ENCODE results near the gene PPP2R1B.
"Not testable (repeated sequence)": the region's sequence is repeated elsewhere in the genome, so short reads cannot be mapped to it uniquely, and the experiment has no call there.

The PPP2R1B gene

DNA sequence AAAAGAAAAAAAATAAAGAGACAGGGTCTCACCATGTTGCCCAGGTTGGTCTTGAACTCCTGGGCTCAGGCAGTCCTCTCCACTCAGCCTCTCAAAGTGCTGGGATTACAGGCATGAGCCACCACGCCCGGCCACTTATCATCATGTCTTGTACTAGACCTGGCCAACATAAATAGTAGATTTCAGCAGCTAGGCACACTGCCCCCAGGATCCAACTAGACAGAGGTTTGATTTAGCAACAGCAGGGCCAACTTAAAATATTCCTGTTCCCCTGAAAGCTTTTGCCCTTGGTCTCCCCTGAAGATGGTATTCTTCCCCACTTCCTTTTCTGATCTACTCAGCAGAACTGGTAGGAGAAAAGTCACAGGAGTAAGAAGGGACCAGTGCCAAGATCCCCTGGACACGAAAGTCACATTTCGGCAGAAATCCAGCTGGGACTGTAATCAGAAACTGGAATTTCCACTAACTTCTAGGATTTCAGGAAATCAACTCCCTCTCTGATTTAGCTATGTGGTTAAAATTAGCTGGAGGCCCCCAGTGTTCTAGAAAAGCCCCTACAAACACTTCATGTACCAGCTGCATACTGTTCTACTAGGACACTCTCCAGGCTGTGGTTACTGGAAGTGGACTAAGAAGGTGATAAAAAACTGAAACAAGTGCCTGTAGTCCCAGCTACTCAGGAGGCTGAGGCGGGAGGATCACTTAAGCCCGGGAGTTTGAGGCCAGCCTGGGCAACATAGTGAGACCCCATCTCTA is 8.9 kb upstream of the PPP2R1B start:
- DNase-seq (ENCODE audit: low spot score), result no peak
- H3K36me3 Mint-ChIP-seq (ENCODE audit: low read depth), result no peaks in the 10 kb centered on the region
- H3K27me3 Mint-ChIP-seq (ENCODE audit: low read depth), result no peaks in the 10 kb centered on the region
- H3K4me3 Mint-ChIP-seq, result no peak overlapping the region
- no peaks in the 10 kb centered on the region for H3K4me1 Mint-ChIP-seq (ENCODE audit: low read depth)
- H3K9me3 Mint-ChIP-seq, result no peaks in the 10 kb centered on the region
- no peak overlapping the region for H3K27ac Mint-ChIP-seq

DNA sequence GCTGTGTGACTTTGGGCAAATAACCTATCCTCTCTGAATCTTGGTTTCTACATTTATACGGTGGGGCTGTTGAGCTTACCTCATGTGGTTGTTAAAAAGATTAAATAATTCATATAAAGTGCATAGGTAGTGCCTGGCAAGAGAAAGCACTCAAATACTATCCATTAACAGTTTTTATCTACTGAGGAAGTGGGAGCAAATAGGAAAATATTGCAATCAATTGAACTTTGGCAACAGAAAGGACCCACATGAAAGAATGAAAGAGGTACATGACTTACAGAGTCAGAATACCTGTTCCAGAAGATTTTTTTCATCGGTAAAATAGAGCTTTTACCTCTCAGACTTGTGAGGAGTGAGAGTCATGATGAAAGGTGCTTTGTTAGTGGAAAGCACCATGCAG is 6.3 kb upstream of the PPP2R1B start:
- no peaks in the 10 kb centered on the region for H3K36me3 Mint-ChIP-seq (ENCODE audit: low read depth)
- H3K9me3 Mint-ChIP-seq, result no peaks in the 10 kb centered on the region
- no peak overlapping the region for H3K4me3 Mint-ChIP-seq
- H3K4me1 Mint-ChIP-seq (ENCODE audit: low read depth), result no peaks in the 10 kb centered on the region
- no peak overlapping the region for H3K27ac Mint-ChIP-seq
- DNase-seq (ENCODE audit: low spot score), result no peak
- no peaks in the 10 kb centered on the region for H3K27me3 Mint-ChIP-seq (ENCODE audit: low read depth)

DNA sequence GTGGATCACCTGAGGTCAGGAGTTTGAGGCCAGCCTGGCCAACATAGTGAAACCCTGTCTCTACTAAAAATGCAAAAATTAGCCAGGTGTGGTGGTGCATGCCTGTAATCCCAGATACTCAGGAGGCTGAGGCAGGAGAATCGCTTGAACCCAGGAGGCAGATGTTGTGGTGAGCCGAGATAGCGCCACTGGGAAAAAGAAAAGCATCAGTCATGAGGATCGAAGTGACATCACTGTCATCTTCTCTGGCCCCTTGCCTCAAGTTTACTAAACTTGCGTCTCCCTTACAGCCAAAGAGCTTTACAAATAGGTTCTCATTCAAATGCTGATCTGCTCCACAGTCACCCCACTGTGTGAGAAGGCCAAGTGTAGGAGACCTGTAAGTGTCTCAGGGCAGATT is 5.0 kb upstream of the PPP2R1B start:
- H3K9me3 Mint-ChIP-seq; H3K27ac Mint-ChIP-seq; H3K36me3 Mint-ChIP-seq (ENCODE audit: low read depth); H3K27me3 Mint-ChIP-seq (ENCODE audit: low read depth); H3K4me3 Mint-ChIP-seq; H3K4me1 Mint-ChIP-seq (ENCODE audit: low read depth); DNase-seq (ENCODE audit: low spot score): not testable (repeated sequence)

DNA sequence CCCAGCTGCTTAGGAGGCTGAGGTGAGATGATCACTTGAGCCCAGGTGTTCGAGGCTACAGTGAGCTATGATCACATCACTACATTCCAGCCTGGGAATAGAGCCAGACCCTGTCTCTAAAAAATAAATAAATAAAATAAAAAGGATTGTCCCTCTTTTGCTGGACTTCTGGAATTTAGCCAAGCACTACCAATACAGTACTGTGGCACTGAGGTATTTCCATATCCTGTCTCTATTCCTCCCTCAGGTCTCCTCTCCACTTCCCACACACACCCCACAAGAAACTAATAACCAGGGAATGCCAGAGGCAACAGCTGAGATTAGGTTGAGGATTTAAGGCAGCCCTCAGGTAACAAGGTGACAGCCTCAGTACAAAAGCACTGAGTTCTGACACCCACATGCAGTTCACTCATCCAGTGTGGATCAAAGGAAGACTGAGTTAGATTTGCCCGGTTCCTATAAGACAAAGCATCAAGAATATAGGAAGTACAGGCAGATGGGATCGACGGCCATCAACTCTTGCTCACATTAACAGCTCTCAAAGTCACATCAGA is 4.5 kb upstream of the PPP2R1B start:
- Mint-ChIP-seq H3K27me3 (ENCODE audit: low read depth) (no peaks in the 10 kb centered on the region), H3K4me3 (no peak overlapping the region), H3K4me1 (ENCODE audit: low read depth) (peaks cover 6% of the 10 kb centered on the region), H3K36me3 (ENCODE audit: low read depth) (no peaks in the 10 kb centered on the region), H3K27ac (no peak overlapping the region), H3K9me3 (no peaks in the 10 kb centered on the region)
- no peak for DNase-seq (ENCODE audit: low spot score)

DNA sequence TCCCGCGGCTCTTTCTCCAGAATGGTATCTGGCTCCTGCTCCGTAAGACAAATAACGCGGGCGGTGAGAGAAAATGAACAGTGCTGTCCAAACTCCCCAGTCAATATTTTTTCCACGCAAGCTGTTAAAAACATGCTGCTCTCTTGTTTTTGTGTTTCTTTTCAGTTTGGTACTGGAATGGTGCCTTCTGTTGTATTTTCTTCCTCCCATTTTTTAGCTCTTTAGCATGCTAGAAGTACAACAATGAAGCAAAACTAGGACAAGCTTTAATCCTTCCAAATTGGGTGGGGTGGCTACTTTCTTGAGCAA is 599 bp upstream of the PPP2R1B start:
- no peaks in the 10 kb centered on the region for H3K27me3 Mint-ChIP-seq (ENCODE audit: low read depth)
- peaks cover 25% of the 10 kb centered on the region for H3K4me1 Mint-ChIP-seq (ENCODE audit: low read depth)
- H3K27ac Mint-ChIP-seq, result peak overlapping the region; percentile 90
- no peak for DNase-seq (ENCODE audit: low spot score)
- peaks cover 28% of the 10 kb centered on the region for H3K36me3 Mint-ChIP-seq (ENCODE audit: low read depth)
- no peaks in the 10 kb centered on the region for H3K9me3 Mint-ChIP-seq
- peak overlapping the region; percentile 91 for H3K4me3 Mint-ChIP-seq

DNA sequence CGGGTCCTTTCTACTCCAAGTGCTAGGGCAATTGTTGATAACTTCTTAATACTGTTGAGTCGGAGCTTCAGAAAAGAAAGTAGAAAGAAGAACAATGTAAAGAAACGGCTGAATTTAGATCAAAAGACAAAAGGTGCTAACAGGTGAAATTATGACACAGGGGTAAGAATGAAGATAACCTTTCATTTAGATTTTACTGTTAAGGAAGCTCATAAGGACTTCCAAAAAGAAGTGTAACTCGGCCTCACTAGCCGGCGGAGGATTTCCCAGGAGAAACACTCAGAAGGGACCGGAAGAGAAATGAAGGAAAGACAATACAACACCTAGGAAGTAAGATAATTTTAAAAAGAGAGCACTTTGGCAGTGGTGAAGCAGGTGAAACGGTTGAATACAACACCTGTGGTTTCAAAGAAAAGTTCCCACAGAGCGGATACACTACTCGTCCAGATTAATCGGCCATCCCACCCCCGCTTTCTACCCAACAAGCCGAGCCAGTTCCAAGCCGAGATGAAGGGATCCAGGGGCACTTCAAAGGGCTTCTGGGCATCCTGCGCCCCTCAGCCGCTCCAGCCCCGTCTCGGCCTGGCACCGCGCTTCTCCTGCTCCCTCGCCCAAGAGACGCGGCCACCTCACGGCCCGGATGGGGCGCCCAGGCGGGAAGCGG is 737 bp downstream of the PPP2R1B start:
- H3K4me3 Mint-ChIP-seq, result peak overlapping the region; percentile 91
- H3K27ac Mint-ChIP-seq, result peak overlapping the region; percentile 90
- H3K4me1 Mint-ChIP-seq (ENCODE audit: low read depth), result peaks cover 25% of the 10 kb centered on the region
- no peak for DNase-seq (ENCODE audit: low spot score)
- H3K36me3 Mint-ChIP-seq (ENCODE audit: low read depth), result peaks cover 38% of the 10 kb centered on the region
- H3K9me3 Mint-ChIP-seq, result no peaks in the 10 kb centered on the region
- no peaks in the 10 kb centered on the region for H3K27me3 Mint-ChIP-seq (ENCODE audit: low read depth)

DNA sequence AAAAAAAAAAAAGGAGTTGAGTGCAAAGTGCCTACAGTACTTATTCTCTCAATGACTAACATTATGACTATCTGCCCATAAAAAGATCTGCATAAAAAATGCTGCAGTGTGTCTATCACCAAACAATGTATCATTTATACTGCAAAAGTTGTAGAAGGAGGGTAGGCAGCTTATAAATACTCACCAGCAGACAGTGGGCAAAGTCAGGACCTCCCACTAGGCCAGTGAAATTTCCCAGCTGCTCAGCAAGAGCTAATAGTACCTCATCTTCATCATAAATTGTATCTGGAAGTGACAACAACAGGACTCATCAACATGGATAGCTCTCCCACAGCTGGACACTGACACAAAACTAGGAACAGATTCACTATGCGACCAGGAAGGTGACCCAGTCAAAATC is 1.6 kb downstream of the PPP2R1B start:
- peaks cover 43% of the 10 kb centered on the region for H3K36me3 Mint-ChIP-seq (ENCODE audit: low read depth)
- no peaks in the 10 kb centered on the region for H3K9me3 Mint-ChIP-seq
- H3K4me1 Mint-ChIP-seq (ENCODE audit: low read depth), result peaks cover 25% of the 10 kb centered on the region
- no peak overlapping the region for H3K27ac Mint-ChIP-seq
- H3K27me3 Mint-ChIP-seq (ENCODE audit: low read depth), result no peaks in the 10 kb centered on the region
- H3K4me3 Mint-ChIP-seq, result peak overlapping the region; percentile 91
- no peak for DNase-seq (ENCODE audit: low spot score)

DNA sequence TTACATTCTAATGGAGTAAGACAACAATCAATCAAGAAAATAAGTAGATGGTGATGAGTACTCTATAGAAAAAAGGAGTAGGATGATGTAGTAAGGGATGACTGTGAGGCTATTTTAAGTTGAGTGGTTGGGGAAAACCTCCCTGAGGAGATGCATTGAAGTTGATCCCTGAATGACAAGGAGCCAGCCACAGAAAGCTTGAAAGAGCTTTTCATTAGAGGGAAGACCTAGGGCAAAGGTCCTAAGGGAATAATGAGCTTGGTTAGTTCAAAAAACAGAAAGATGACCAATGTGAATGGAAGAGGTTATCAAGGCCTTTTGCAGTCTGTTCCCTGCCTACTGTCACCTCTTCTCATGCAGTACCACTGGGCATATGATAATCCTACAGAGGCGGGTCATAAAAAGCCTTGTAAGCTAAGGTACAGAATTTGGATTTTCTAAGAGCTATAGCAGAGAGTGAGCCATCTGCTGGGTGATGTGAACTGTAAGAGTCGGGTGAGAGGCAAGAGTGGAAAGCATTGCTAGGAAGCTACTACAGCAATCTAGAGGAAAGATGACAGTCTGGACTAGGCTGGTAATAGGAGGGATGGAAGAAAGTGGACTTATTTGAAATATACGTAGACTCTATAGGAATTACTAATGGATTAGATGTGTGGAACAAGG is 3.1 kb downstream of the PPP2R1B start:
- peak overlapping the region; percentile 1 for H3K4me3 Mint-ChIP-seq
- DNase-seq (ENCODE audit: low spot score), result no peak
- H3K9me3 Mint-ChIP-seq, result no peaks in the 10 kb centered on the region
- H3K4me1 Mint-ChIP-seq (ENCODE audit: low read depth), result peaks cover 25% of the 10 kb centered on the region
- H3K27ac Mint-ChIP-seq, result no peak overlapping the region
- H3K36me3 Mint-ChIP-seq (ENCODE audit: low read depth), result peaks cover 54% of the 10 kb centered on the region
- no peaks in the 10 kb centered on the region for H3K27me3 Mint-ChIP-seq (ENCODE audit: low read depth)

DNA sequence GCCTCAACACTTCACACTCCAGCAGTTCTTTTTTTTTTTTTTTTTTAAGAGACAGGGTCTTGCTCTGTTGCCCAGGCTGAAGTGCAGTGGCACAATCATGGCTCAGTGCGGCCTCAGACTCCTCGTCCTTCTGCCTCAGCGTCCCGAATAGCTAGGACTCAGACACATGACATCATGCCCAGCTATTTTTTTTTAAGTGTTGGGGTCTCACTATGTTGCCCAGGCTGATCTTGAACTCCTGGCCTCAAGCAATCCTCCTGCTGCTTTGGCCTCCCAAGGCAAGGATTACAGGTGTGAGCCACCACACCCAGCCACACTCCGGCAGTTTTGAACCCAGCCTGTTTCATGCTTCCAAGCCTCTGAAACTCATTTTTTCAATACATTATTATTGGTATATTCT is 3.7 kb downstream of the PPP2R1B start:
- Mint-ChIP-seq H3K4me3 (no peak overlapping the region), H3K27me3 (ENCODE audit: low read depth) (no peaks in the 10 kb centered on the region), H3K9me3 (no peaks in the 10 kb centered on the region), H3K27ac (no peak overlapping the region), H3K4me1 (ENCODE audit: low read depth) (peaks cover 25% of the 10 kb centered on the region), H3K36me3 (ENCODE audit: low read depth) (peaks cover 57% of the 10 kb centered on the region)
- DNase-seq (ENCODE audit: low spot score), result no peak

DNA sequence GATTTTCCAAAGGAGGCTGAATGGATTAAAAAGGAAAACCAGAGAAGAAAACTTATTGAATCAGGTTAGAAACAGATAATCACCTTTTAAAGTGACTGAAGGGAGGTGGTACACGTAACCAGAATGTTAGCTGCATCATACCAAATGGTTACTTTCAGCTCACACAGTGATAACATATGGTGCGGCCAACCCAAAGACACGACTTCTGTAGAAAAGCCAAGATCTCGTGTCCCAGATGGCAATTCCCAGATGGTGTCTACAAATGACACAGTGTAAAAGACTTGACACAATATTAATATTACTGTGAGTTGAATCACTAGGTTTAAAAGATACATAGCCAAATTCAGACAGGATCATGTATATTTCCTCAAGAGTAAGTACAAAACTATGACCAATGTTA is 5.2 kb downstream of the PPP2R1B start:
- no peak overlapping the region for H3K27ac Mint-ChIP-seq
- H3K4me1 Mint-ChIP-seq (ENCODE audit: low read depth), result peaks cover 19% of the 10 kb centered on the region
- H3K9me3 Mint-ChIP-seq, result no peaks in the 10 kb centered on the region
- H3K36me3 Mint-ChIP-seq (ENCODE audit: low read depth), result peaks cover 66% of the 10 kb centered on the region
- H3K27me3 Mint-ChIP-seq (ENCODE audit: low read depth), result no peaks in the 10 kb centered on the region
- no peak for DNase-seq (ENCODE audit: low spot score)
- H3K4me3 Mint-ChIP-seq, result no peak overlapping the region

DNA sequence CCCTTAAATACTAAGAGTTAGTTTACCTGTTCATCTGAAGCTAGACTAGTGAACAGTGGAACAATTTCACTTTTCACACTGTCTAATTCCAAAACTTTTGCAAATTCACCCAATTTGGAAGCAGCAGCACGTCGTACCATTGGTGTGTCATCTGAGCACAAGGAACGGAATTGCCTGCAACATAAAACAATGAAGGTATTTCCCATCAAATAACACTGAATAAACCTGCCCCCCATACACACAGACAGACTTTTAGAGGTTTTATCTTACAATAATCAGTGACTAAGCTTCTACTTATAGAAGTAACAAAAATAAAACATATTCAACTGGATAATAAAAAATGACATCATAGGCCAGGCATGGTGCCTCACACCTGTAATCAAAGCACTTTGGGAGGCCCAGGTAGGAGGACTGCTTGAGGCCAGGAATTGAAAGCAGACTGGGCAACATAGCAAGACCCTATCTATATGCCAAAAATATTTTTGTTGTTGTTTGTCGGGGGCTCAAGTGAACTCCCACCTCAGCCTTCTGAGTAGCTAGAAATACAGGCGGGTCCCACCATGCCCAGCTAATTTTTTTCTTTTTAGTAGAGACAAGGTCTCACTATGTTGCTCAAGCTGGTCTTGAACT is 6.3 kb downstream of the PPP2R1B start:
- H3K4me1 Mint-ChIP-seq (ENCODE audit: low read depth), result peaks cover 16% of the 10 kb centered on the region
- H3K36me3 Mint-ChIP-seq (ENCODE audit: low read depth), result peaks cover 61% of the 10 kb centered on the region
- no peaks in the 10 kb centered on the region for H3K9me3 Mint-ChIP-seq
- no peak for DNase-seq (ENCODE audit: low spot score)
- no peak overlapping the region for H3K4me3 Mint-ChIP-seq
- H3K27me3 Mint-ChIP-seq (ENCODE audit: low read depth), result no peaks in the 10 kb centered on the region
- H3K27ac Mint-ChIP-seq, result no peak overlapping the region

DNA sequence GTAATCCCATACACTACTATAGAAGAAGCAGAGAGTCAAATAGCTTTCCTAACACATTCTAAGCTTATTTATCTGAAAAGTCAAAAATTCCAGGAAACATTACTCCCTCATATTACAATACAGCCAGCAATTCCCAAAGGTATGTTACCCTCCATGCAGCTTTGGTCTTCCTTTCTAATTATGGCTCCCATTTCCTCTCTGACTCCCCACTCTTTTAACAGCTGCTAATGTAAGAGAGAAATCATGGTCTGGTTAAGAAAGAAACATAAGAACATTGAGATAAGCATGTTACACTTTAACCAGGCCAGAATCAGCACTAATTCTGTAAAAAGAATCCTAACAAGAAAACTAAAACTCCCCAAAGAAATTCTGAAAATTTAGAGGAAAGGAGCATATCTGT is 6.8 kb downstream of the PPP2R1B start:
- Mint-ChIP-seq H3K4me1 (ENCODE audit: low read depth) (peaks cover 10% of the 10 kb centered on the region), H3K9me3 (no peaks in the 10 kb centered on the region), H3K36me3 (ENCODE audit: low read depth) (peaks cover 59% of the 10 kb centered on the region), H3K4me3 (no peak overlapping the region), H3K27ac (no peak overlapping the region), H3K27me3 (ENCODE audit: low read depth) (no peaks in the 10 kb centered on the region)
- DNase-seq (ENCODE audit: low spot score), result no peak

DNA sequence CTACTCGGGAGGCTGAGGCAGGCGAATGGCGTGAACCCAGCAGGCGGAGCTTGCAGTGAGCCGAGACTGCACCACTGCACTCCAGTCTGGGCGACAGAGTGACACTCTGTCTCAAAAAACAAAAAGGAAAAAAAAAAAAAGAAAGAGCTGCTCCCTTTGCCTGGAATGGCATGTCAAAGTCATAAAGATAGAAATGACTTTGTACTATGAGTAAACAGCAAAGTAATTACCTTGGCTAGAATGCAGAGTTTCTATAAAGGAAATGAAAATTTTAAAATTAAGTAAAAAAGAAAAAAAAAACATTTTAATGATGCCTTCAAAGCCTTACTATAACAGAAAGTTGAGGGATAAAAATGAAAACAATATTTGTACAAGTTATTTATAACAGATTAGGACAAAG is 10.1 kb downstream of the PPP2R1B start:
- Mint-ChIP-seq H3K4me3 (no peak overlapping the region), H3K36me3 (ENCODE audit: low read depth) (peaks cover 57% of the 10 kb centered on the region), H3K4me1 (ENCODE audit: low read depth) (no peaks in the 10 kb centered on the region), H3K27ac (no peak overlapping the region), H3K9me3 (no peaks in the 10 kb centered on the region), H3K27me3 (ENCODE audit: low read depth) (no peaks in the 10 kb centered on the region)
- no peak for DNase-seq (ENCODE audit: low spot score)

DNA sequence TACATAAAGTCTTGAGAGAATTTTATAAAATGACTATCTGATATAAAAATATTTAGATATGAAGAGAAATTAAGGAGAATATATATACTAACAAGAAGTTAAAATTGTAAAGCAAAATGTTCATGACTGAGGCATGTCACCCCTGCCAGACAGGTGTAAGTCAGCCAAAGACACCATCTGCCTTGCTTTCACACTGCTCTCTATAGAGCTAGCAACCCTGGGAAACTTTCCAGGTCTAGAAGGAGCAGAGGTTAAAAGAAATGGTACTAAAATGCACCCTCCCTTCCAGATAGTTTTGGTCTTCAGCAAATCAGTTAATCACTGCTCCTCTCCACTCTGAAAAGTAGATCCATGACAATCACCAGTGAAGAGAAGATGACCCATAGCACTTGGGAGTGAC is 16.5 kb downstream of the PPP2R1B start:
- Mint-ChIP-seq H3K36me3 (ENCODE audit: low read depth) (peaks cover 64% of the 10 kb centered on the region), H3K27ac (no peak overlapping the region), H3K9me3 (no peaks in the 10 kb centered on the region), H3K4me3 (no peak overlapping the region), H3K27me3 (ENCODE audit: low read depth) (no peaks in the 10 kb centered on the region), H3K4me1 (ENCODE audit: low read depth) (no peaks in the 10 kb centered on the region)
- DNase-seq (ENCODE audit: low spot score), result no peak
